HepG2 (cell line): ENCODE measurements around the gene MLXIPL. TPM values are rescaled to one million over a fixed set of nuclear protein-coding genes. Genes with fewer than 3 reads are reported as not detected.

Experiments
- ARNT ChIP-seq: fragments of 450-650 bp; IDR thresholded peaks from 2 replicates; pipeline ENCODE4 v1.6.1; 2017
- ELF1 ChIP-seq: sonication (generic); formaldehyde crosslinking; IDR thresholded peaks from 2 replicates; pipeline ENCODE4 v1.4.0; 2020; ENCODE audit warnings: missing genetic modification reagents
- GABPA ChIP-seq, 2 experiments: IDR thresholded peaks; 2 replicates each; pipeline ENCODE4 v1.6.1; 2011 to 2016; ENCODE audit warnings: low read depth in 2 of 2, low read length in 1 of 2, missing biosample characterization in 1 of 2, missing genetic modification characterization in 1 of 2
- GZF1 ChIP-seq: sonication (generic); formaldehyde crosslinking; IDR thresholded peaks from 2 replicates; pipeline ENCODE4 v1.5.1; 2020; ENCODE audit warnings: mild to moderate bottlenecking, missing genetic modification reagents
- HMG20A ChIP-seq: IDR thresholded peaks from 2 replicates; pipeline ENCODE4 v1.6.1; 2016; ENCODE audit warnings: borderline replicate concordance
- IKZF1 ChIP-seq: fragments of 450-650 bp; IDR thresholded peaks from 2 replicates; pipeline ENCODE4 v1.7.1; 2016
- IRF9 ChIP-seq: sonication (generic); formaldehyde crosslinking; IDR thresholded peaks from 2 replicates; pipeline ENCODE4 v1.8.0; 2022; ENCODE audit warnings: missing genetic modification reagents, mild to moderate bottlenecking, borderline replicate concordance
- NFKBIZ ChIP-seq: IDR thresholded peaks from 2 replicates; pipeline ENCODE4 v1.6.1; 2018; ENCODE audit warnings: missing genetic modification reagents, missing compliant biosample characterization
- RAD51 ChIP-seq: fragments of 450-650 bp; IDR thresholded peaks from 2 replicates; pipeline ENCODE4 v1.6.1; 2016; ENCODE audit warnings: borderline replicate concordance
- SMARCC2 ChIP-seq: fragments of 450-650 bp; IDR thresholded peaks from 2 replicates; pipeline ENCODE4 v1.6.1; 2017; ENCODE audit warnings: antibody characterized with exemption, mild to moderate bottlenecking
- SSRP1 ChIP-seq: IDR thresholded peaks from 2 replicates; pipeline ENCODE4 v1.6.1; 2016; ENCODE audit warnings: control low read depth
- THYN1 ChIP-seq: sonication (generic); formaldehyde crosslinking; IDR thresholded peaks from 2 replicates; pipeline ENCODE4 v1.8.1; 2023; ENCODE audit warnings: low read depth, mild to moderate bottlenecking, moderate library complexity, missing genetic modification reagents, borderline replicate concordance
- XRCC5 ChIP-seq: fragments of 200-400 bp; formaldehyde crosslinking; optimal IDR thresholded peaks from 2 replicates; pipeline ENCODE3; 2017; ENCODE audit warnings: mild to moderate bottlenecking, low read length
- ZBTB38 ChIP-seq: sonication (generic); formaldehyde crosslinking; IDR thresholded peaks from 2 replicates; pipeline ENCODE4 v1.5.1; 2020; ENCODE audit warnings: mild to moderate bottlenecking, missing genetic modification reagents
- ZNF75D ChIP-seq: sonication (generic); formaldehyde crosslinking; IDR thresholded peaks from 2 replicates; pipeline ENCODE4 v1.8.1; 2023; ENCODE audit warnings: missing genetic modification reagents, mild to moderate bottlenecking, borderline replicate concordance
- polyA plus RNA-seq, 8 experiments: library from polyadenylated mRNA; depleted of rRNA in 3 of 8; stranded (reverse) in 7 of 8; unstranded in 1 of 8; fragments of >200 nt; fragmentation: Illumina TruSeq in 4 of 8; extraction: Trizol in 4 of 8; gene quantifications; 2 replicates each; pipeline versions ENCODE4 v1.2.1 to v1.2.3, GENCODE V29; 2011 to 2016; ENCODE audit warnings: low read depth in 4 of 8, missing spikeins in 1 of 8, mixed read lengths in 1 of 8; ENCODE audit not compliant: insufficient read depth in 1 of 8
- total RNA-seq, 5 experiments: library from RNA; depleted of rRNA; stranded (reverse); fragments of >200 nt; fragmentation: Illumina TruSeq; extraction: Trizol; gene quantifications; 2 replicates each; pipeline ENCODE4 v1.2.3, GENCODE V29; 2016; ENCODE audit warnings: low read depth in 1 of 5
- TF ChIP-seq, protein P1 (sequence below): sonication (generic); formaldehyde crosslinking; IDR thresholded peaks from 2 replicates; pipeline ENCODE4 v1.5.0; 2020; ENCODE audit warnings: mild to moderate bottlenecking, missing genetic modification reagents
- TF ChIP-seq, protein P2 (sequence below): sonication (generic); formaldehyde crosslinking; conservative IDR thresholded peaks from 2 replicates; pipeline ENCODE4 v1.4.0; 2020; ENCODE audit warnings: missing genetic modification reagents
- TF ChIP-seq, protein P3 (sequence below): IDR thresholded peaks from 2 replicates; pipeline ENCODE4 v1.6.1; 2016
- TF ChIP-seq, protein P4 (sequence below): sonication (generic); formaldehyde crosslinking; IDR thresholded peaks from 2 replicates; pipeline ENCODE4 v1.5.0; 2020; ENCODE audit warnings: missing genetic modification reagents
- TF ChIP-seq, protein P5 (sequence below): sonication (generic); formaldehyde crosslinking; IDR thresholded peaks from 2 replicates; pipeline ENCODE4 v1.4.0; 2020; ENCODE audit warnings: missing genetic modification reagents, mild to moderate bottlenecking, borderline replicate concordance

Gene MLXIPL
- total and polyA plus RNA-seq, 2 of the 13 experiments (the other 11 are each of a cell fraction or from before 2014, with no cell fraction given): 51.6 to 60.1 TPM

- TF ChIP-seq, protein P1, sequence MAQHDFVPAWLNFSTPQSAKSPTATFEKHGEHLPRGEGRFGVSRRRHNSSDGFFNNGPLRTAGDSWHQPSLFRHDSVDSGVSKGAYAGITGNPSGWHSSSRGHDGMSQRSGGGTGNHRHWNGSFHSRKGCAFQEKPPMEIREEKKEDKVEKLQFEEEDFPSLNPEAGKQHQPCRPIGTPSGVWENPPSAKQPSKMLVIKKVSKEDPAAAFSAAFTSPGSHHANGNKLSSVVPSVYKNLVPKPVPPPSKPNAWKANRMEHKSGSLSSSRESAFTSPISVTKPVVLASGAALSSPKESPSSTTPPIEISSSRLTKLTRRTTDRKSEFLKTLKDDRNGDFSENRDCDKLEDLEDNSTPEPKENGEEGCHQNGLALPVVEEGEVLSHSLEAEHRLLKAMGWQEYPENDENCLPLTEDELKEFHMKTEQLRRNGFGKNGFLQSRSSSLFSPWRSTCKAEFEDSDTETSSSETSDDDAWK (CRISPR knock-in tag): no peak
- TF ChIP-seq, protein P2, sequence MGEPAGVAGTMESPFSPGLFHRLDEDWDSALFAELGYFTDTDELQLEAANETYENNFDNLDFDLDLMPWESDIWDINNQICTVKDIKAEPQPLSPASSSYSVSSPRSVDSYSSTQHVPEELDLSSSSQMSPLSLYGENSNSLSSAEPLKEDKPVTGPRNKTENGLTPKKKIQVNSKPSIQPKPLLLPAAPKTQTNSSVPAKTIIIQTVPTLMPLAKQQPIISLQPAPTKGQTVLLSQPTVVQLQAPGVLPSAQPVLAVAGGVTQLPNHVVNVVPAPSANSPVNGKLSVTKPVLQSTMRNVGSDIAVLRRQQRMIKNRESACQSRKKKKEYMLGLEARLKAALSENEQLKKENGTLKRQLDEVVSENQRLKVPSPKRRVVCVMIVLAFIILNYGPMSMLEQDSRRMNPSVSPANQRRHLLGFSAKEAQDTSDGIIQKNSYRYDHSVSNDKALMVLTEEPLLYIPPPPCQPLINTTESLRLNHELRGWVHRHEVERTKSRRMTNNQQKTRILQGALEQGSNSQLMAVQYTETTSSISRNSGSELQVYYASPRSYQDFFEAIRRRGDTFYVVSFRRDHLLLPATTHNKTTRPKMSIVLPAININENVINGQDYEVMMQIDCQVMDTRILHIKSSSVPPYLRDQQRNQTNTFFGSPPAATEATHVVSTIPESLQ (CRISPR knock-in tag): no peak
- TF ChIP-seq ELF1 (0 out of 2 replicates have a peak, but pooled peaks have one; percentile 46), SMARCC2 (no peak), THYN1 (no peak; the same call in 1 of the 2 replicates), SSRP1 (CRISPR knock-in tag) (0 out of 2 replicates have a peak, but pooled peaks have one; percentile 16), NFKBIZ (peak; percentile 75; the same call in 1 of the 2 replicates), HMG20A (CRISPR knock-in tag) (peak; percentile 77), IKZF1 (no peak), ZBTB38 (CRISPR knock-in tag) (peak; percentile 82), GABPA (IDR thresholded peaks at IDR 0.05; ENCODE audit: low read depth, low read length) (no peak), GABPA (CRISPR knock-in tag; IDR thresholded peaks at IDR 0.05; ENCODE audit: low read depth) (peak; percentile 58), ARNT (no peak), IRF9 (0 out of 2 replicates have a peak, but pooled peaks have one; percentile 64), GZF1 (CRISPR knock-in tag) (0 out of 2 replicates have a peak, but pooled peaks have one; percentile 68), RAD51 (no peak), XRCC5 (peak; percentile 50), ZNF75D (0 out of 2 replicates have a peak, but pooled peaks have one; percentile 46)
- TF ChIP-seq, protein P3, sequence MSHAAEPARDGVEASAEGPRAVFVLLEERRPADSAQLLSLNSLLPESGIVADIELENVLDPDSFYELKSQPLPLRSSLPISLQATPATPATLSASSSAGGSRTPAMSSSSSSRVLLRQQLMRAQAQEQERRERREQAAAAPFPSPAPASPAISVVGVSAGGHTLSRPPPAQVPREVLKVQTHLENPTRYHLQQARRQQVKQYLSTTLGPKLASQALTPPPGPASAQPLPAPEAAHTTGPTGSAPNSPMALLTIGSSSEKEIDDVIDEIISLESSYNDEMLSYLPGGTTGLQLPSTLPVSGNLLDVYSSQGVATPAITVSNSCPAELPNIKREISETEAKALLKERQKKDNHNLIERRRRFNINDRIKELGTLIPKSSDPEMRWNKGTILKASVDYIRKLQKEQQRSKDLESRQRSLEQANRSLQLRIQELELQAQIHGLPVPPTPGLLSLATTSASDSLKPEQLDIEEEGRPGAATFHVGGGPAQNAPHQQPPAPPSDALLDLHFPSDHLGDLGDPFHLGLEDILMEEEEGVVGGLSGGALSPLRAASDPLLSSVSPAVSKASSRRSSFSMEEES (CRISPR knock-in tag): peak; percentile 97
- TF ChIP-seq, protein P4, sequence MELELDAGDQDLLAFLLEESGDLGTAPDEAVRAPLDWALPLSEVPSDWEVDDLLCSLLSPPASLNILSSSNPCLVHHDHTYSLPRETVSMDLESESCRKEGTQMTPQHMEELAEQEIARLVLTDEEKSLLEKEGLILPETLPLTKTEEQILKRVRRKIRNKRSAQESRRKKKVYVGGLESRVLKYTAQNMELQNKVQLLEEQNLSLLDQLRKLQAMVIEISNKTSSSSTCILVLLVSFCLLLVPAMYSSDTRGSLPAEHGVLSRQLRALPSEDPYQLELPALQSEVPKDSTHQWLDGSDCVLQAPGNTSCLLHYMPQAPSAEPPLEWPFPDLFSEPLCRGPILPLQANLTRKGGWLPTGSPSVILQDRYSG (CRISPR knock-in tag): no peak
- TF ChIP-seq, protein P5, sequence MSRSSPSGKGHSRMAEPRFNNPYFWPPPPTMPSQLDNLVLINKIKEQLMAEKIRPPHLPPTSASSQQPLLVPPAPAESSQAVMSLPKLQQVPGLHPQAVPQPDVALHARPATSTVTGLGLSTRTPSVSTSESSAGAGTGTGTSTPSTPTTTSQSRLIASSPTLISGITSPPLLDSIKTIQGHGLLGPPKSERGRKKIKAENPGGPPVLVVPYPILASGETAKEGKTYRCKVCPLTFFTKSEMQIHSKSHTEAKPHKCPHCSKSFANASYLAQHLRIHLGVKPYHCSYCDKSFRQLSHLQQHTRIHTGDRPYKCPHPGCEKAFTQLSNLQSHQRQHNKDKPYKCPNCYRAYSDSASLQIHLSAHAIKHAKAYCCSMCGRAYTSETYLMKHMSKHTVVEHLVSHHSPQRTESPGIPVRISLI (CRISPR knock-in tag): peak; percentile 60; the same call in 1 of the 2 replicates
Measured at GRCh38 chr7:73622909-73623797, 1.2 kb downstream of the MLXIPL start (continued).
